Endodermal cell (in vitro differentiated cells): ENCODE measurements around the gene OR8B4. TPM values are rescaled to one million over a fixed set of nuclear protein-coding genes. Genes with fewer than 3 reads are reported as not detected.

ENCODE experiments used
- DNase-seq: peaks from one replicate; pipeline ENCODE4 v3.0.0-alpha.2; 2017
- H3K27ac ChIP-seq: 2 replicates; pipeline ENCODE4 v1.5.1; 2013; ENCODE audit warnings: mild to moderate bottlenecking, low read depth, low read length, moderate library complexity
- H3K27me3 ChIP-seq: 2 replicates; pipeline ENCODE4 v1.6.1; 2013; ENCODE audit warnings: mild to moderate bottlenecking, low read length, moderate library complexity; ENCODE audit not compliant: insufficient read depth, control insufficient read depth, poor library complexity, severe bottlenecking
- H3K36me3 ChIP-seq: 2 replicates; pipeline ENCODE4 v1.7.0; 2013; ENCODE audit warnings: mild to moderate bottlenecking, low read length, moderate library complexity; ENCODE audit not compliant: control insufficient read depth, insufficient read depth
- H3K4me1 ChIP-seq: one replicate; pipeline ENCODE4 v1.7.0; 2013; ENCODE audit warnings: low read length; ENCODE audit not compliant: control insufficient read depth, insufficient read depth
- H3K4me3 ChIP-seq: 2 replicates; pipeline ENCODE4 v1.5.1; 2013; ENCODE audit warnings: mild to moderate bottlenecking, low read length, moderate library complexity
- H3K9ac ChIP-seq: 2 replicates; pipeline ENCODE4 v1.6.1; 2013; ENCODE audit warnings: mild to moderate bottlenecking, low read length, moderate library complexity; ENCODE audit not compliant: poor library complexity, severe bottlenecking; ENCODE audit errors: extremely low read depth
- H3K9me3 ChIP-seq: 2 replicates; pipeline ENCODE4 v1.6.1; 2013; ENCODE audit warnings: mild to moderate bottlenecking, low read length, moderate library complexity; ENCODE audit not compliant: control insufficient read depth
- H3K27ac Mint-ChIP-seq: 2 replicates; pipeline ENCODE4 v1.8.0; 2020; ENCODE audit warnings: mixed read lengths
- H3K27me3 Mint-ChIP-seq: 2 replicates; pipeline ENCODE4 v1.8.0; 2021; ENCODE audit warnings: mild to moderate bottlenecking, mixed read lengths; ENCODE audit not compliant: insufficient read depth
- H3K36me3 Mint-ChIP-seq: 2 replicates; pipeline ENCODE4 v1.8.0; 2020; ENCODE audit warnings: low read depth, mixed read lengths
- H3K4me1 Mint-ChIP-seq: 2 replicates; pipeline ENCODE4 v1.8.0; 2020; ENCODE audit warnings: mixed read lengths
- H3K4me3 Mint-ChIP-seq: 2 replicates; pipeline ENCODE4 v1.8.0; 2020; ENCODE audit warnings: mild to moderate bottlenecking, moderate library complexity, mixed read lengths
- H3K9me3 Mint-ChIP-seq: 2 replicates; pipeline ENCODE4 v1.8.0; 2020; ENCODE audit warnings: mild to moderate bottlenecking, mixed read lengths
- WGBS, 2 experiments: methylation state at CpG; one replicate each; pipeline versions ENCODE4 v1.1.5 to v1.1.7; 2013; ENCODE audit warnings: missing lambda C conversion rate in 2 of 2, mixed read lengths in 1 of 2; ENCODE audit not compliant: insufficient coverage in 1 of 2, insufficient read length in 1 of 2; 5-methylcytosine and 5-hydroxymethylcytosine counted together
- total RNA-seq, 2 donors: library from RNA; stranded (reverse); fragmentation: NEBNext Ultra II Directional in 1 of 2; extraction: Animal tissue kit (Norgen Biotek cat#: 25700) in 1 of 2; gene quantifications; 2 replicates in 1 of 2; 3 replicates in 1 of 2; pipeline ENCODE4 v1.2.1, GENCODE V29; 2021
- TF ChIP-seq, protein P1 (sequence below): fragments of 200-600 bp; sonication (generic); conservative IDR thresholded peaks from 2 replicates; pipeline ENCODE4 v1.5.0; 2021; ENCODE audit warnings: antibody characterized with exemption, mild to moderate bottlenecking

Gene OR8B4
- total RNA-seq, 2 donors from 2014 or later: not detected

DNA sequence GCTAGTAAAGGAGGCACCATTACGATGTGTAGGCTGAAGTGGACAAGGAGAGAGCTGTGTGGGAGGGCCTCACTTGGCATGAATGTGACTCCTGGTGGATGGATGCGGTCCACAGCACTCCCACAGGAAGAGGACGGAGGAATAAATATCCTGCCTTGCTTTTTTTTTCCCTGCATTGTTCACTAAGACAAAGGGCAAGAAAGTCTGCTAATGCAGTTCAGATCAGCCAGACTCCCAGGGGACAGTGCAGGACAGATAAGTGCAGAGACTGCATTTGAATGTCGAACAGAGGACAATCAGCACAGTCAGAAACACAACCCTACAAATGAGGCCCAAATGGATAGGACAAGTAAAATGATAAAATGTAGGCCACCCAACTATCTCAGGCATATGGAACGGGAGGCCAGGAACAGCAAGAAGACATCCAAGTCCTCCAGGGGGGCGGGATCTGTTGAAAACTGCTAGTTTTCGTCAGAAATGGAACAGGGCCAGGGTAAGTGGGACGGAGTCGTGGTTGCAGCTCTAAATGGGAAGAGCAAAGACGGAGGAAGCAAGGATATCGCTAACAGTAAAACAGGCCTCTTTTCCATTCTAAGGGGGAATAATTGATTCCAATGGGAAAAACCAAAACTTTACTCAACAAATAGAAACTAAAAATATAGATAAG, 46.0 kb upstream of the OR8B4 start:
- Mint-ChIP-seq H3K27me3 (peaks cover 4% of the 10 kb centered on the region), H3K4me3 (no peak overlapping the region), H3K9me3 (no peaks in the 10 kb centered on the region), H3K36me3 (no peaks in the 10 kb centered on the region), H3K4me1 (peaks cover 10% of the 10 kb centered on the region), H3K27ac (no peak overlapping the region)
- WGBS, 2 experiments: 92 to 96% methylated on average over 7 to 11 of the region's 11 CpGs
- Histone ChIP-seq H3K4me1 (no peaks in the 10 kb centered on the region), H3K9ac (no peak overlapping the region), H3K4me3 (no peak overlapping the region), H3K9me3 (no peaks in the 10 kb centered on the region), H3K27me3 (peaks cover 4% of the 10 kb centered on the region), H3K27ac (no peak overlapping the region), H3K36me3 (no peaks in the 10 kb centered on the region)
- TF ChIP-seq, protein P1, sequence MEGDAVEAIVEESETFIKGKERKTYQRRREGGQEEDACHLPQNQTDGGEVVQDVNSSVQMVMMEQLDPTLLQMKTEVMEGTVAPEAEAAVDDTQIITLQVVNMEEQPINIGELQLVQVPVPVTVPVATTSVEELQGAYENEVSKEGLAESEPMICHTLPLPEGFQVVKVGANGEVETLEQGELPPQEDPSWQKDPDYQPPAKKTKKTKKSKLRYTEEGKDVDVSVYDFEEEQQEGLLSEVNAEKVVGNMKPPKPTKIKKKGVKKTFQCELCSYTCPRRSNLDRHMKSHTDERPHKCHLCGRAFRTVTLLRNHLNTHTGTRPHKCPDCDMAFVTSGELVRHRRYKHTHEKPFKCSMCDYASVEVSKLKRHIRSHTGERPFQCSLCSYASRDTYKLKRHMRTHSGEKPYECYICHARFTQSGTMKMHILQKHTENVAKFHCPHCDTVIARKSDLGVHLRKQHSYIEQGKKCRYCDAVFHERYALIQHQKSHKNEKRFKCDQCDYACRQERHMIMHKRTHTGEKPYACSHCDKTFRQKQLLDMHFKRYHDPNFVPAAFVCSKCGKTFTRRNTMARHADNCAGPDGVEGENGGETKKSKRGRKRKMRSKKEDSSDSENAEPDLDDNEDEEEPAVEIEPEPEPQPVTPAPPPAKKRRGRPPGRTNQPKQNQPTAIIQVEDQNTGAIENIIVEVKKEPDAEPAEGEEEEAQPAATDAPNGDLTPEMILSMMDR: no peak
- DNase-seq: no peak

DNA sequence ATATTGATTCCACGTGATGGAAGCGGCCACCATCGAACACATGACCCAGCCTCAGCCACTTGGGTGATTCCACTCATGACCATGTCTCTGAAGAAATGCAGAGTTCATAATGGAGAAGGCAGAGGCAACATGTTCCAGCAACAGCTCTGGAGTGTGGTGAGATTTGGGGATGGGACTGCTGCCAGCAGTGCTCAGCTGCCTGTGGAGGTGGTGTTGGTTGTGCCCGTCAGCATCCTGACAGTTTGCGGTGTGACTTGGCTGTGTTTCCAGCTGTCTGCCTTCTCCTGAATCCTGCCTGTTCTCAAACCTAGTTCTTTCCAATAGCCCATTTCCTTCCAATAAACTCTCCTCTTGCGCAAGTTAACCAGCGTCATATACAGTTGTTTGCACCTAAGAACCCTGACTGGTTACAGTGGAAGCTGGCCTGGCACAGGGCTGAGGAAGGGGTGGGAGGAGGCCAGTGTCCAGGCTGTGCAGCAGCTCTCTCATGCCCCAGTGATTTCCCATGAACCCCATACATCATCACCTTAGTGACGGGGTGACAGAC, 42.8 kb upstream of the OR8B4 start:
- Mint-ChIP-seq H3K27me3 (peaks cover 6% of the 10 kb centered on the region), H3K36me3 (no peaks in the 10 kb centered on the region), H3K27ac (no peak overlapping the region), H3K9me3 (no peaks in the 10 kb centered on the region), H3K4me3 (no peak overlapping the region), H3K4me1 (no peaks in the 10 kb centered on the region)
- H3K27ac ChIP-seq: no peak overlapping the region
- TF ChIP-seq, protein P1: no peak
- no peak overlapping the region for H3K9ac ChIP-seq
- H3K9me3 ChIP-seq: no peaks in the 10 kb centered on the region
- H3K36me3 ChIP-seq: no peaks in the 10 kb centered on the region
- DNase-seq: no peak
- H3K27me3 ChIP-seq: peaks cover 4% of the 10 kb centered on the region
- H3K4me3 ChIP-seq: no peak overlapping the region
- no peaks in the 10 kb centered on the region for H3K4me1 ChIP-seq
- 92 to 97% methylated on average over 4 to 8 of the region's 8 CpGs for WGBS, 2 experiments

DNA sequence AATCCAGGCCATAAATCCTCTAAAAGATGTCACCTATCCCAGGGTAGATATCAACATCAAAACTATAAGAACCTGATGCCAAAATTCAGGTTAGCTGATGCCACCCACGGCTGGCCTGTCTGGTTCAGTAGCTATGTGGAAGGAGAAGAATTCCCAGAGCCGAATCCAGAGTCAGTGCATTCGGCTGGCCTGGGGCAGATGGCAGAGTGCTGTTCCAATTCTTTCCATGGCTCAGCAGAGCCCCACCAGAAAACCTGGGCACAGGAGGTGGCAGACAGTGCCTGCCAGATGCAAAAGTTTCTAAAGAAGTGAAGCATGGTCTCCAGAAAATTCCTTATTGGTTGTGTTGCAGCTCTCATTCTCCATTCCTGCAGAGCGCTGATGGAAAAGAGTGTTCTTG, 40.7 kb upstream of the OR8B4 start:
- Histone ChIP-seq H3K36me3 (no peaks in the 10 kb centered on the region), H3K9ac (no peak overlapping the region), H3K4me3 (no peak overlapping the region), H3K9me3 (no peaks in the 10 kb centered on the region), H3K4me1 (no peaks in the 10 kb centered on the region), H3K27ac (no peak overlapping the region), H3K27me3 (peaks cover 4% of the 10 kb centered on the region)
- DNase-seq: no peak
- H3K9me3 Mint-ChIP-seq: no peaks in the 10 kb centered on the region
- no peaks in the 10 kb centered on the region for H3K4me1 Mint-ChIP-seq
- TF ChIP-seq, protein P1: no peak
- WGBS, 2 experiments: 92 to 93% methylated on average over 4 of the region's 4 CpGs
- no peaks in the 10 kb centered on the region for H3K36me3 Mint-ChIP-seq
- no peak overlapping the region for H3K27ac Mint-ChIP-seq
- peaks cover 6% of the 10 kb centered on the region for H3K27me3 Mint-ChIP-seq
- H3K4me3 Mint-ChIP-seq: no peak overlapping the region
